ENCODE measurements around the gene GBGT1.

- TF ChIP-seq SUZ12 (IDR thresholded peaks at IDR 0.05; ENCODE audit: extremely low read depth, insufficient read depth, insufficient read length) (no peak), YY1 (IDR thresholded peaks at IDR 0.05; ENCODE audit: insufficient read depth, insufficient read length) (no peak)
These were observed 58.8 kb downstream of the GBGT1 start for GRCh38 chr9:133104718-133105460.
